Measurements from ENCODE around the gene ELP4.

Gene ELP4

DNA sequence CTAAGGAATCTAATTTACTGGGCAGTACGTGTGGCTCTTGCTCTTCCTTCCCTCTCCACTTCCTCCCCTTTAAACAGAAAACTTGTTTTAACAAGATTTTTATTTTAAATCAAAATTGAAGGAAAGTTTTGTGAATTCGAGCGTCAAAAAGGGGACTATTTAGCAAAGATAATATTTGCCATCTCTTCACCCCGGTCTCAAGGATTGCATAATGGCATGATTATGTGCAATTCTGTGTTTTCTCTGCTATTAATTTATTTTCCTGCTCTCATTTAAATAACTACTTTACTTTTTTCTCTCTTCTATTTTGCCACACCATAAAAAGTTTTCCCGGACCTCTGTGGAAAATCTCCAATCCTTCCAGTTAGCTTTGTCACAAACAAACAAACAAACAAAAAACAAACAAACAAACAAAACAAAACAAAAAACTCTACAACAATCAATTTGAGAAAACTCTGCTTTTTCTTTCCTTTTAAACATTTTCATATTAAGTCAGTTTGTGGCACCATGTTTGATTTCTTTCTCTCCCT lies 311.7 kb downstream of the ELP4 start:
- Mint-ChIP-seq H3K4me3 (no peak overlapping the region), H3K27me3 (peaks cover 99% of the 10 kb centered on the region), H3K4me1 (peaks cover 8% of the 10 kb centered on the region), H3K36me3 (peaks cover 4% of the 10 kb centered on the region), H3K9me3 (no peaks in the 10 kb centered on the region), H3K27ac (no peak overlapping the region)
- DNase-seq = no peak
- CTCF ChIA-PET = interaction anchor here (0.8 kb wide), 1 partner anchor 11 kb away, joined by 3 read pairs; no protein-coding TSS in a partner anchor

DNA sequence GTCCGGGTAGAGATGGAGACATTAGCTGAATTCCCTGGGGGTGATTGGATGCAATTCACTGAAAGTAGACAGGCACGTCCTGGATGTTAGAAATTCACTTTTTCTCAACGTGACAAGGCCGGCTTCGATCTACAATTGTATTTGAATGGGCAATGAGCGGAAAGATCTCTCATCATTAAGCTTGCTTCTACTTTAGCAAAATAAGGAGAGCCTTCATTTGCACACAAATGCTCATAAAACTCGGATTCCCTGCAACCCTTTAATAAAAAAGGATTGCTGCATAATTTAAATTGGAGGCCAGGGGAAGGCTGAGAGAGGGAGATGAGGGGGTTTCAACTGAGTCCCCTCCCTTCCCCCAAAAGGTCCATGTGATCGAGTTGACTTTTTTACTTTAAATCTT lies 312.2 kb downstream of the ELP4 start:
- no peak overlapping the region for H3K4me3 Mint-ChIP-seq

DNA sequence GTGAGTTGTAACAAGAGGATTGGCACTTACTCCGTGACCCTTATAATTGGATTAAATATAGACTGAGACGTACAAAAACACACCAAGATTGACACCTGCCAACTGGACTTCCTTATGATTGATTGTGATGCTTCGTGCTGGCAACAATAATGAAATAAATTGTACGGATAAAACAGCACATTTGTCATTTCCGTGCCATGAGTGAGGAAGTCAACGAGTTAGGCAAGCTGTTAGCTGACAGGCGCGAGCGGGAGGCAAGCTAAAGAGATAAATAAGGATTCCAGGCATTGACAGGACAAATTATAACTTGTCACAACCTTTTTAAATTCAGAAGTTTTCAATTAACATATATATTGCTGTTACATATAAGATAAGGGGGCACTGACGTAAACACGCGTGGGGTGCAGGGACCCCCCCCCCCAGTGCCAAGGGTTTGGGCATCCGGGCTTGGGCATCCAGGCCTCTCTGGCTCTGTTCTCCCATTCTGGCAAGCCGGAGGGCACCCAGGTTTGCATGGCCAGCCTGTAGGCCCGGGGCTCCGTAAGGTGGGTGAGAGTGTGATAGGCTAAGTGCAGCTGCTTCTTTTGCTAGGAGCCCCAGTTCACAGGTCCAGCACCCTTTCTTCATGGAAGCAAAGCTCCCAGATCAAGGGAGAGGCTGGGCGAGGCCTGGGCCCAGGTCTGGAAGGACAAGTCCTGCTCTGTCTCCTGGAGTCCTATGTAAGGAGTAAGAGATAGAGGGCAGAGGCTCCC lies 312.8 kb downstream of the ELP4 start:
- CTCF ChIA-PET = no interaction called here
- Mint-ChIP-seq H3K27ac (no peak overlapping the region), H3K4me1 (peaks cover 8% of the 10 kb centered on the region), H3K9me3 (no peaks in the 10 kb centered on the region), H3K36me3 (peaks cover 6% of the 10 kb centered on the region), H3K4me3 (no peak overlapping the region), H3K27me3 (peaks cover 99% of the 10 kb centered on the region)
- no peak for DNase-seq

More for the DNA sequence above, 312.2 kb downstream of the ELP4 start:
- Mint-ChIP-seq H3K36me3 (peaks cover 6% of the 10 kb centered on the region), H3K4me1 (peaks cover 12% of the 10 kb centered on the region), H3K9me3 (no peaks in the 10 kb centered on the region), H3K27me3 (peaks cover 99% of the 10 kb centered on the region), H3K27ac (no peak overlapping the region)
- CTCF ChIA-PET = no interaction called here
- DNase-seq = no peak

DNA sequence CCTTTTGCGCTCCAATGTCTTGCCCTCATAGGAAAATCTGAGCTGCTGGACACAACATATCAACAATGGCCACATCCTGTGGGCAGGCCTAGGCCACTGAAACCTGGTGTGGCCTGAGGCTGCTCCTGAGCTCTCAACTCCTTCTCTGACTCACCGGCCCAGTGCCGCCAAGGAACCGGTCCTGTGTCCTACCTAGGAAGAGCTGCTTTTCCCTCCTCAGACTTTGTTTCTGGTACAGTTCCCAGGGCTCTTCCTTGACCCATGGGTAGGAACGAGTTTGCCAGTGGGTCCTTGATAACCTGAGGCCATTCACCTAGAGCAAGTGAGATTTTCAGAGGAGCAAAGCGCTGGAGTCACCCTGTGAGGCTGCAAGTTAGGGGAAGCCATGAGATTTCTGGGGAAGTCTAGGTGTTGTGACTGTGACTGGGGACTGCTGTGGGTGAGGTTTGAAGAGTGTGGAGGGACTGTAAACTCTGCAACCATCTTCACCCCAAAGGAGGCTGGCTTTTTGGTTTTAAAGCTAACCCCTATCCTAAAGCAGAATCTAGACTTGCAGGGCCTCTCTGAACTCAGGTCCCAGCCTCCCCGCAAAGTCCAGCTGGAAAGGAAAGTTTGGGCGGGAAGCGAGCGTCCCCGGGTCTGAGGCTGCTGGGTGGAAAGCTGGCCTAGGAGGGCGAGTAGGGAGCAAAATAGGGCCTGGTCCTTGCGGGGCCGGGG lies 313.5 kb downstream of the ELP4 start:
- CTCF ChIA-PET = no interaction called here
- H3K9me3 Mint-ChIP-seq = no peaks in the 10 kb centered on the region
- H3K27me3 Mint-ChIP-seq = peaks cover 99% of the 10 kb centered on the region
- H3K27ac Mint-ChIP-seq = no peak overlapping the region
- no peak overlapping the region for H3K4me3 Mint-ChIP-seq
- no peak for DNase-seq
- H3K4me1 Mint-ChIP-seq = peaks cover 5% of the 10 kb centered on the region
- peaks cover 6% of the 10 kb centered on the region for H3K36me3 Mint-ChIP-seq

DNA sequence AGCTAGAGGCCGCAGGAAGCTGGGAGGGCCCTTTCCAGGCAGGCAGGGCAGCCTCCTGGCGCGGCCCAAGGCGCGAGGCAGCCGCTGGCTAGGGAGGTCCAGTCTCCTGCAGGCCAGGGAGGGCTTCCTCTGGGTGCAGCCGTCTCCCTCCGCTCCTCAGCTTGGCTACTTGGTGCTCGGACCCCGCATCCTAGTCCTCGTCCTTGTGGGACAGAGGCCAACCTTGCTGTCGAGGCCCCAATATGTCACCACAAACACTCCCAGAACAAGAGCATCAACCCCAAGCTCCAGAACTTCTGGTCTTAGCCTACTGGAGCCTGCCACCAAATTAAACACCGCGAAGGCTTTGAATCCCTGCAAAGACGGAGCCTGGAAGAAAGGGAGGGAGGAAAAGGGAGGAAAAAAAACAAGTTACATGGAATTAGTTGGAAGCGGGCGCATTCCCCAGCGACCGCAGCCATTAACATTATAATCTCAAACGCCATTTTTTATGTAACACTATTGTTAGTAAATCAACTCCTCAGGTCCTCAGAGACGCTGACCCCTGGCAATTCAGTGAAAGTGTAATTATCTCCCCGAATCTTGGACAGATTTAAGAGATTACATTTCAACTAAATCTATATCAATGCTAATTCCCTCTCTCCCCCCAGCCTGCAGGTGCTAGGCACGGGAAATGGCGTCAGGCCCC lies 314.2 kb downstream of the ELP4 start:
- Mint-ChIP-seq H3K27ac (peak overlapping the region; percentile 14), H3K27me3 (peaks cover 93% of the 10 kb centered on the region), H3K4me3 (no peak overlapping the region), H3K36me3 (peaks cover 6% of the 10 kb centered on the region), H3K4me1 (peaks cover 4% of the 10 kb centered on the region), H3K9me3 (no peaks in the 10 kb centered on the region)
- CTCF ChIA-PET = no interaction called here
- DNase-seq = no peak

DNA sequence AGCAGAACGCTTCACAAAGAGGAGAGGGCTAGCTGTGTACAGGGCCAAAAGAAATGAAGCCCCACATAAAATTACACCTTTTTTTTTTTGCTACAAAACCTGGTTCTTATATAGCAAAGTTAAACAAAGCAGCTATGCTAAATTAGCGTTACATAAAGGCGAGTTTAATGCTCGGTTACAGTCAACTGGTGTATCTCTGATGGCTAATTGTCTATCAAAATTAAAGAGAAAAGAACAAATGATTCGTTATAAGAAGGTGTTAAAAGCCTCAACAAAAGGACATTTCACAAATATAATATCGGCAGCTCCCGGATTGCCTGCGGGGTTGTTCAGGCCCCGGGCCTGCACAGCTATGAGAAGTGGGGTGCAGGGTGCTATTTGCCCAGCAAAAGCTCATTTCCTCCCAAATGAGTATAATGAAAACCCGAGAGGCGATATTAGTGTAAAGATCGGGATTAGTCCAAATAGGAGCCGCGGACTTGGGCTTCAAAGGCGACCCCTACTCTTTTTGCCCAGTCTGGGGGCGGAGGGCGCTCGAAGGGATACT lies 314.8 kb downstream of the ELP4 start:
- peaks cover 91% of the 10 kb centered on the region for H3K27me3 Mint-ChIP-seq
- peak overlapping the region; percentile 60 for H3K27ac Mint-ChIP-seq
- CTCF ChIA-PET = no interaction called here
- peaks cover 4% of the 10 kb centered on the region for H3K4me1 Mint-ChIP-seq
- H3K36me3 Mint-ChIP-seq = peaks cover 6% of the 10 kb centered on the region
- no peak for DNase-seq
- H3K4me3 Mint-ChIP-seq = no peak overlapping the region
- H3K9me3 Mint-ChIP-seq = no peaks in the 10 kb centered on the region

DNA sequence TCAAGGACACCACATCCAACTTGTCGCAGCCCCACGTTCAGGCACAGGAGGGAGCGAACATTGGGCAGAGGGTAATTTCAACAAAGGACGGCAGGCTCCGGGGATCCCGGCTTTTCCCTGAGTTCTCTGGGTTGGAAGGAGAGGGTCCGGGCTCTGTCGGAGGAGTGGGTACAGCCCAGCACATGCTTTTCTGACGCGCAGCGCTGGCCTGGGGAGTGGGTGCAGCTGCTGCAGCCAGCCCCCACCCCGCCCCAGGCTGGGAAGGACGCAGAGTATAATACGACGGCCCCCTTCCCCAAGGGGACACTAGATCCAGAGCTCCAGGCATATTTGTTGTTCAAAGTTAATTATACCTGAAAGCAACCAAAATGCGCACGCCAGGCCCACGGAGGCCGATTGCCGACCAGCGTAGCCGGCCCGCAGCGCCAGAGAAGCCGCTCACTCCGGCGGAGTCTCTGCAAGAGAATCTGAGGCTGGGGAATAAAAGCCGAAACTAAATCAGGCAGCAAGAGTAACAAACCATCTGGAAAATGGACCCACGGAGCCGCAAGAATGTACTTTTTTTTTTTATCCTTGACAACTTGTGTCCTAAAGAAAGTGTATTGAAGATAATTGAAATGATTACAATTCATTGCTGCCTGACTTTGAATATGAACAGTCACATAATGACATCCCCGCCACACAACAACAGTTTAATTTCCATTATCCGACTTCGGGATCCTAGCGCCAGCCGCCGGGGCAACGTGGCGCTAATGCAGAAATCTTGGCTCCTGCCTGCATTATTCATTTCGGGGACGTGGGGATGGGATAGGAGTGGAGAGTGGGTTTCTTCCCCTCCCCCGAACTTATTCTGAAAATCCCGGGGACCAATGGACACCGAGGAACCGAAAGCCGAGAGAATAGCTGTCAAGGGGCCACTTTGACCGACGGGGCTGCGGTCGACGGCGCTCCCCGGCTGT lies 315.6 kb downstream of the ELP4 start:
- CTCF ChIA-PET = no interaction called here
- no peaks in the 10 kb centered on the region for H3K9me3 Mint-ChIP-seq
- no peak for DNase-seq
- peaks cover 4% of the 10 kb centered on the region for H3K4me1 Mint-ChIP-seq
- no peak overlapping the region for H3K4me3 Mint-ChIP-seq
- peak overlapping the region; percentile 62 for H3K27ac Mint-ChIP-seq
- H3K27me3 Mint-ChIP-seq = peaks cover 89% of the 10 kb centered on the region
- H3K36me3 Mint-ChIP-seq = peaks cover 6% of the 10 kb centered on the region

DNA sequence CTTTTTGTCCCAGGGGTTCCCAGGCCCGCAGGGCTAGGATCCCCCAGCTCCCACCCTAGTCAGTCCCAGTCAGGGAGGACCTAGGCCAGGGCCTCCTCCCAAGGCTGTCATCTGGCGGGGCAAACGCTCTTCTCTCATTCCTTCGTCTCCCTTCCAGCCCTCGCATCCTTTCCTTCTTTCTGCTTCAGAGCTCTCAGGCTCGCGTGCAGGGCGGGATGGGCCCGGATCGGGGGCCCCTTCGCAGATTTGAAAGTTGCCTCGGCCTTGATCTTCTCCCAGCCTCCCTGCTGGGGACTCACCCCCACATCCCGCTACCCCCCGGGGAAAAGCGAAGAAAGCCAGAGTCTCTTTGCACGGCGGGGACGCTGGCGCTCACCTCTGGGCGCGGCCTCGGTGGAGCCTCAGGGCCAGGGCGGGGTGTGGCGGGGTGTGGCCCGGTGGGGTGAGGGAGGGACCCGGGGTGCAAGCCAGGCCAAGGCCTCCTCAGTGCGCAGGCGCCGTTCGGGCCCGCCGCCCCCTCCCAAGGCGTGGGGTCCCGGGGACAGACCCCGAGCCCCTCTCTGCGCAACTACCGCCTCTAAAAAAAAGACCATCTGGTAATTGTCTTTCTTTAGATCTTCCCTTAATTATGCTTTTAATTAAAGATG lies 316.4 kb downstream of the ELP4 start:
- CTCF ChIA-PET = no interaction called here
- Mint-ChIP-seq H3K27ac (peak overlapping the region; percentile 56), H3K9me3 (no peaks in the 10 kb centered on the region), H3K4me1 (peaks cover 4% of the 10 kb centered on the region), H3K36me3 (peaks cover 6% of the 10 kb centered on the region), H3K4me3 (no peak overlapping the region), H3K27me3 (peaks cover 81% of the 10 kb centered on the region)
- no peak for DNase-seq

DNA sequence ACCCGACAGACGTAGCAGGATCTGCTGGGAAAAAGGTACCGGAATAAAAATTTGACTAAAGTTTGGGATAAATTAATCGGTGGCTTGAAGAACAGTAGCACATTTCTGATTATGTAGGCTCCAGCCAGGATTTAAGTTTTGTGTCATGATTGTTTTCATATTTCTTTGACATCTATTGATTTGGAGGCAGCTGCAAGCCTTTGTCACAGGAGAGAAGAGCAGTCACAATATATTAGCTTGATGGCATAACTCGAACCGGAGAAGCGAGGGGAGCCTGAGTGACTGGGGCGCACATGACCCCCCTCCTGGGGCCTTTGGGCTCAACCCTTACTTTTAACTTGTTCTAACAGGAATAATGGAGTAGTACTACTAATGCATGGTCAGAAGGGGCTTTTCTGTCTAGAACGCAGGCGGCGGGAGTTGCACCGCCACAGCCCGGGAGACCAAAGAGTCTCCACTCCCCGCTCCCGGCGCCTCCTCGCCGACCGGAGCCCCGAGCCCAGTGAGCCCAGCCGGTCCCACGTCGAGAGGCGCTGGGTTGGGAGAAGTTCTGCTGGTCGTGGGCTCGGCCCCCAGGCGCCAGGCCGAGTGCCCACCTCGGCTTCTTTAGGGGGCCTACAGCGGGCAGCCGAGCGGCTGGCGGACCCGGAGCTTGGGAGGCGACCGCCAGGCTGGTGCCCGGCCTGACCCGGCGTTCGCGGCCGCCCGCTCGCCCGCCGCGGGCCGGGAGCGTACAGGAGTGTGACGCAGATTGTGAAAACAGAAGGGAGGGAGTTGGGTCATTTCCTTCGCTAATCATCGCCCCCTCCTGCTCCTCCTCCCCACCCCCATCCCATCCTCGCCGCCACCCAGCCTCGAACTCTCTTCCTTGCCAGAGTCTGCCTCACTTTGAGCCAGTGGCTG lies 317.2 kb downstream of the ELP4 start:
- DNase-seq = no peak
- no peaks in the 10 kb centered on the region for H3K9me3 Mint-ChIP-seq
- peaks cover 6% of the 10 kb centered on the region for H3K36me3 Mint-ChIP-seq
- H3K4me1 Mint-ChIP-seq = peaks cover 4% of the 10 kb centered on the region
- H3K27me3 Mint-ChIP-seq = peaks cover 73% of the 10 kb centered on the region
- H3K4me3 Mint-ChIP-seq = no peak overlapping the region
- CTCF ChIA-PET = no interaction called here
- peak overlapping the region; percentile 73 for H3K27ac Mint-ChIP-seq

DNA sequence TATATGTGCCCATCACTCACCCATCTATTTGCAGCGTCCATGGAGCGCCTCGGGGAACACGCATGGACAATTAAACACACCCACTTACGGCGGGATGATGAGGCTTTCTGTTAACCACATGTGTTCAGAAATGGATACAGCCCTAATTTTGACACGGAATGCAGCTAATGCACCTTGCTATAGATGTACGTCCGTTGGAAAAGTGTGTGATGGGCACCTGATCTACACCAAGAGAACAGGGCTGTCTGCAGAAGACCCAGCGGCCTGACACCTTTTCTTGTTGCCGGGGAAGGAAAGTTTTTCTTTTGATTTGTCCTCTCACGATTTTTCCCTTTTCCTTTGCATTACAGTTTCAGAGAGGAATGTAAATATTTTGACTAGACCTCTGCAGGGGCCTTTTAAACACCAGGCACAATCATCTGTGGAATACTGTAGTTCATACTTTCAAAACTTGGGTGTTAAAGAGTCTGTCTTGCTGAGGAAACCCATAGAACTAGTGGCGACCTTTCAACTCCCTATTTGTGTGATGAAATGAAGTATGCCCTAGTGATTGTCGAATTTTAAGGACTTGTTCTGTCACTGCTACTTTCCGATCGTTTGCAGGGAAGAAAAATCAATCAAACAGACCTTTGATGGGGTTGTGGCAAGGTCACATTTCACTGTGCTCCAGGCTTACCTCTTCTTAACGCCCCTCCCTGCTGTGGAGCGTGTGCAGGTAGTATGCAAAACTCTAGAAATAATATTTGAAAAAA lies 318.1 kb downstream of the ELP4 start:
- Mint-ChIP-seq H3K27me3 (peaks cover 65% of the 10 kb centered on the region), H3K4me1 (peaks cover 4% of the 10 kb centered on the region), H3K36me3 (peaks cover 6% of the 10 kb centered on the region), H3K4me3 (no peak overlapping the region), H3K27ac (peak overlapping the region; percentile 73), H3K9me3 (no peaks in the 10 kb centered on the region)
- CTCF ChIA-PET = no interaction called here
- no peak for DNase-seq

DNA sequence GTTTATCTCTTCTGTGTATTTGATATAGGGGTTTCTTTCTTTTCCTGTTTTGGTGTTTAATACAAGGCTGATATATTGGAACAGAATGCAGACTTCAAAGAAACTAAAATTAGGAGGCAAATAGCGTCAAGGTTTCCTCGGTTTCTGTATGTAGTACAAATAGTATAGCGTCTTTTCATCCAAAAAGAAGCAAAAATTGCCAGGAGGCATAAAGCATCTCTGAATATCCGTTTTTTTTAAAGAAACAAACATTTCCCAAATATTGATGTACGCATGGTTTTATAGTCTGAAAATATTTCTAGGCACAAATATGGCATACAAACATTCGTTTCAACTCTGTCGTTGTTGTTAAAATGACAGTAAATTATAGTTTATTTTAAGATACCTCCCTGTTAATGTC lies 318.6 kb downstream of the ELP4 start:
- no peaks in the 10 kb centered on the region for H3K9me3 Mint-ChIP-seq
- no peak overlapping the region for H3K4me3 Mint-ChIP-seq
- H3K27me3 Mint-ChIP-seq = peaks cover 59% of the 10 kb centered on the region
- DNase-seq = no peak
- peaks cover 4% of the 10 kb centered on the region for H3K4me1 Mint-ChIP-seq
- no peak overlapping the region for H3K27ac Mint-ChIP-seq
- H3K36me3 Mint-ChIP-seq = peaks cover 6% of the 10 kb centered on the region
- CTCF ChIA-PET = no interaction called here

DNA sequence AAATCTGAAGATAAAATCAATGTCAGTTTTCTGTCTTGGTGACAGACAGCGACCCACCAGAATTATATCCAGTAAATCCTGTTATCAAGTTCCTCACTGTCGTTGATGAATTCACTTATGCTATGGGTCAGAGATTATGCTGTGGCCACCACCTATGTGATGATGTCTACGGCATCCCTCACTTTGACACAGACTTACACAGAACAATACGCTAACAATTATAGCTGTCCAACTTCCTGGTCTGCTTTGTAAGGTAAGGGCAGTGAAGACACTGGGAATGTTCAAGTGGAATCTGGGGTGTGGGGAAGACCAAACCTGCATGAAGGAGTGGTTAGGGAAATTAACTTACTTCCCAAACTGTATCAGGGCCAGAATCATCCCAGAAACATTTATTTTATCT lies 320.8 kb downstream of the ELP4 start:
- Mint-ChIP-seq H3K27ac (no peak overlapping the region), H3K36me3 (peaks cover 2% of the 10 kb centered on the region), H3K4me1 (peaks cover 4% of the 10 kb centered on the region), H3K4me3 (no peak overlapping the region), H3K27me3 (peaks cover 38% of the 10 kb centered on the region), H3K9me3 (no peaks in the 10 kb centered on the region)
- DNase-seq = no peak
- CTCF ChIA-PET = no interaction called here

Measured in activated naive CD4-positive, alpha-beta T cell treated with anti-CD3 and anti-CD28 coated beads, Interleukin-2, amount 10 ng/mL, durations not matched to agents 7 days and 5 days (primary cell).